SU-DHL-6 (cell line): ENCODE measurements around the gene CCNL1.

Experiments
- EZH2phosphoT487 ChIP-seq: fragments of 200-600 bp; sonication (generic), shearing (Covaris generic); conservative IDR thresholded peaks from 2 replicates; pipeline ENCODE4 v1.6.1; 2018; ENCODE audit warnings: mild to moderate bottlenecking, antibody characterized with exemption, low read length, moderate library complexity, mixed read lengths
- TF ChIP-seq, protein P1 (sequence below): fragments of 200-600 bp; sonication (generic); IDR thresholded peaks from one replicate; pipeline ENCODE4 v1.5.1; 2017; ENCODE audit warnings: antibody characterized with exemption, mild to moderate bottlenecking, low read length, moderate library complexity; ENCODE audit not compliant: insufficient read depth, poor library complexity, severe bottlenecking

DNA sequence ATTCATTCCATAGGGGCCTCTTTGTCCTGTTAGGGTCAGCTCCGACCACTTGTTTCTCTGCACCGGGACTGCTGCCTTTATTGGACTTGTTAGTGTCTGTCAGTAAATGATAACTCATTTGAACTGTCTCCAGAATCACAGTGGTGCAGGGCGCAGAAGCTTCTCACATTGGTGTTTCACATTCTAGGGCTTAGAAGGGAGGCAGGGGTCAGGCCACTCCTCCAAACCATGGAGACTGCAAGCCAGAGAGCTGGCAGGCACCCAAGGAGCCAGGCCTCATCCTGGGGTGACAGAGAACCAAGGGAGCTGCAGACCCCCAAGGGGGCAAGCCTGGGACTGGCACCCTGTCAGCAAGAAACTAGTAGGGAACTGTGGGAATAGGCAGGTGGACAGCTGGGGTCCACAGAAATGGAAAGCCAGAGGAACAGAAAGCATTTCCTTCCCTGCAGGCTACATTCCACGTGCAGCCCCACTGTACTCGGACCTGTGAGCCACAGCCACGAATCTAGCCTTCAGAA is 49.1 kb downstream of the CCNL1 start:
- TF ChIP-seq, protein P1, sequence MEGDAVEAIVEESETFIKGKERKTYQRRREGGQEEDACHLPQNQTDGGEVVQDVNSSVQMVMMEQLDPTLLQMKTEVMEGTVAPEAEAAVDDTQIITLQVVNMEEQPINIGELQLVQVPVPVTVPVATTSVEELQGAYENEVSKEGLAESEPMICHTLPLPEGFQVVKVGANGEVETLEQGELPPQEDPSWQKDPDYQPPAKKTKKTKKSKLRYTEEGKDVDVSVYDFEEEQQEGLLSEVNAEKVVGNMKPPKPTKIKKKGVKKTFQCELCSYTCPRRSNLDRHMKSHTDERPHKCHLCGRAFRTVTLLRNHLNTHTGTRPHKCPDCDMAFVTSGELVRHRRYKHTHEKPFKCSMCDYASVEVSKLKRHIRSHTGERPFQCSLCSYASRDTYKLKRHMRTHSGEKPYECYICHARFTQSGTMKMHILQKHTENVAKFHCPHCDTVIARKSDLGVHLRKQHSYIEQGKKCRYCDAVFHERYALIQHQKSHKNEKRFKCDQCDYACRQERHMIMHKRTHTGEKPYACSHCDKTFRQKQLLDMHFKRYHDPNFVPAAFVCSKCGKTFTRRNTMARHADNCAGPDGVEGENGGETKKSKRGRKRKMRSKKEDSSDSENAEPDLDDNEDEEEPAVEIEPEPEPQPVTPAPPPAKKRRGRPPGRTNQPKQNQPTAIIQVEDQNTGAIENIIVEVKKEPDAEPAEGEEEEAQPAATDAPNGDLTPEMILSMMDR, result no peak
- TF ChIP-seq EZH2phosphoT487, result no peak
